ENCODE results near the gene POLR3E. TPM values are rescaled to one million over a fixed set of nuclear protein-coding genes. Genes with fewer than 3 reads are reported as not detected.

Gene POLR3E
- total and polyA plus RNA-seq, 2 experiments from 2014 or later, result 14.0 to 20.8 TPM

DNA sequence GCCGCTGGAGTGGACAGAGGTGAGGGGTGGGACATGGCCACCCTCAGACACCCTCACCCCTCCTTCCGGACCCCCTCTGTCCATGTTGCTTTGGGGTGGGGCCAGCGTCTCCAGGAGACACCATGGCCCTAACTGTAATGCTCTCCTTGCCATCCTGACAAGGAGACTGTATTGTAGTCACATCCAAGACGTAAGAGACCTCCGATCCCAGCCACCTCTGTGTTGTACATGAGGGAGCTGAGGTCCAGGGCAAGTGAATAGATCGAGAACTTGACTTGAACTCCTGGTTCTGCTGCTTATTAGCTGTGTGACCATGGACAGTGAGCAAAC is 30.2 kb downstream of the POLR3E start:
- H3K4me1 ChIP-seq (ENCODE audit: insufficient read depth), result no peaks in the 10 kb centered on the region
- in situ Hi-C loops (cut with MboI), result no loop called here
- peaks cover 17% of the 10 kb centered on the region for H3K36me3 ChIP-seq (ENCODE audit: low read depth)
- no peaks in the 10 kb centered on the region for H3K9me2 ChIP-seq (ENCODE audit: insufficient read depth)
- no peak overlapping the region for H2AFZ ChIP-seq
- no peak overlapping the region for H3K27ac ChIP-seq
- no peaks in the 10 kb centered on the region for H4K20me1 ChIP-seq (ENCODE audit: insufficient read depth)
- H3K4me3 ChIP-seq, result no peak overlapping the region
- 81 to 82% methylated on average over 6 of the region's 6 CpGs for WGBS, 2 experiments (ENCODE audit: low coverage in 1 of 2, low lambda C conversion rate in 2 of 2, missing lambda C conversion rate in 2 of 2)
- peaks cover 22% of the 10 kb centered on the region; the same call in 1 of the 2 replicates for H3F3A ChIP-seq (ENCODE audit: insufficient read depth)
- TF ChIP-seq EZH2phosphoT487 (IDR thresholded peaks at IDR 0.05; ENCODE audit: insufficient read depth, low read depth) (no peak), EZH2 (IDR thresholded peaks at IDR 0.05; ENCODE audit: insufficient read depth, poor library complexity, severe bottlenecking) (no peak)
- no peak overlapping the region for H3K9ac ChIP-seq
- H3K4me2 ChIP-seq (ENCODE audit: unreplicated experiment), result no peak overlapping the region
- no peaks in the 10 kb centered on the region for H3K27me3 ChIP-seq (replicated peaks; ENCODE audit: insufficient read depth)
- H3K9me3 ChIP-seq (ENCODE audit: low read depth), result no peaks in the 10 kb centered on the region
- peaks cover 10% of the 10 kb centered on the region; the same call in 1 of the 2 replicates for H3K79me2 ChIP-seq (ENCODE audit: insufficient read depth)
- no peak for DNase-seq

DNA sequence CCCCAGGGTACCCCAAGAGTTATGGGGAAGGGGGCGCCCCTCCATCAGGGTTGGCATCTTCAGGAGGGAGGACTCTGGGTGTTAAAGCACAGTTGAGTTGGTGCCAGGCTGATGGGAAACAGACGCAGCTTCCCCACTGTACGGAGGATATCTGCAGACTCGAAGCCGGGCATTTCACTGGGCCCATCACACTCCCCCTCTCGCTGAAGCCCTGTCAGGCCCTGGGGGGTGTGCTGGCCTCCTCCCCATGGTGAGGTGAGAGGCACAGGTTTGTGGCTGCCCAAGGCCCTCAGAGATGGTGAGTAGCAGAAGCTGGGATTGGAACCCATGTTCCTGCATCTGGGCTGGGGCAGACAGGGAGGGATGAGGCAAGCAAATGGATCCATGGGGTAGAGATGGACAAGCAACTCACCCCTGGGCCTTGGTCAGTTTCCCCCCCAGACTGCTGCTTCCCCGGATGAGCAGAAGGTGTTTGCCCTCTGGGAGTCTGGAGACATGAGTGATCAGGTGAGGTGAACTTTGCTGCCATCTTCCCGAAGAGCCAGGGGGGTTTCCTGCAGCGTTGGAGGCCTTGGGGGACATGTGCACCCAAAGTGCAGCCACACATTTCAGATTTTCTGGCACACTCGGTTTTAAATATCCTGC is 31.0 kb downstream of the POLR3E start:
- in situ Hi-C loops (cut with MboI), result no loop called here
- Histone ChIP-seq H3K4me3 (no peak overlapping the region), H3K9me2 (ENCODE audit: insufficient read depth) (no peaks in the 10 kb centered on the region), H3K79me2 (ENCODE audit: insufficient read depth) (peaks cover 12% of the 10 kb centered on the region; the same call in 1 of the 2 replicates), H3K4me2 (ENCODE audit: unreplicated experiment) (no peak overlapping the region), H3K4me1 (ENCODE audit: insufficient read depth) (no peaks in the 10 kb centered on the region), H3F3A (ENCODE audit: insufficient read depth) (peaks cover 24% of the 10 kb centered on the region; the same call in 1 of the 2 replicates), H3K27ac (no peak overlapping the region), H4K20me1 (ENCODE audit: insufficient read depth) (no peaks in the 10 kb centered on the region), H3K36me3 (ENCODE audit: low read depth) (peaks cover 18% of the 10 kb centered on the region), H2AFZ (no peak overlapping the region), H3K9ac (no peak overlapping the region), H3K27me3 (replicated peaks; ENCODE audit: insufficient read depth) (no peaks in the 10 kb centered on the region), H3K9me3 (ENCODE audit: low read depth) (no peaks in the 10 kb centered on the region)
- no peak for DNase-seq
- WGBS, 2 experiments (ENCODE audit: low coverage in 1 of 2, low lambda C conversion rate in 2 of 2, missing lambda C conversion rate in 2 of 2), result 56 to 64% methylated on average over 10 of the region's 10 CpGs
- no peak for TF ChIP-seq EZH2phosphoT487 (IDR thresholded peaks at IDR 0.05; ENCODE audit: insufficient read depth, low read depth)
- no peak for TF ChIP-seq EZH2 (IDR thresholded peaks at IDR 0.05; ENCODE audit: insufficient read depth, poor library complexity, severe bottlenecking)

DNA sequence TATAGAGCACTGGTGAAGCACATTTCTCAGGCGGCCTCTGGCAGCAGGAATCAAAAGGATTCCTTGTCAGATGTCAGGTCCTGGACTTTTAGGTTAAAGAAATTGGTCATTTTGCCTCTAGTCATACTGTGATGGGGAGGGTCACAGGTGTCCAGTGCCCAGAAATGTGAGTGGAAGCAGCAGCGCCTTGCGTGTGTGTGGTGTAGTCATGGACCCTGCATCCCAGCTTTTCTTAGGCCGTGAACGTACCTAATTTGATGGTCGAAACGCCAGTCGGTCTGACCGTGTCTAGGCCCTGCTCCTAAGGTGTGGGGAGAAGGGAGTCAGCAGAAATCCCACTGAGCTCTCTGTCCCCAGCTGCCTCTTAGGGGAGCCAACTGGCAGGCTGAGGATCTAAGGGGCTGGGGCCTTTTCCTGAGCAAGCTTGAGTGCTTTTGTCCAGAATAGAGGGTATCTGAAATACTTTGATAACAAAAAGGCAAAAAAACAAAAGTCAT is 32.0 kb downstream of the POLR3E start:
- H3K4me1 ChIP-seq (ENCODE audit: insufficient read depth), result no peaks in the 10 kb centered on the region
- no peak overlapping the region for H2AFZ ChIP-seq
- TF ChIP-seq EZH2phosphoT487 (IDR thresholded peaks at IDR 0.05; ENCODE audit: insufficient read depth, low read depth) (no peak), EZH2 (IDR thresholded peaks at IDR 0.05; ENCODE audit: insufficient read depth, poor library complexity, severe bottlenecking) (no peak)
- H4K20me1 ChIP-seq (ENCODE audit: insufficient read depth), result no peaks in the 10 kb centered on the region
- peaks cover 34% of the 10 kb centered on the region for H3F3A ChIP-seq (ENCODE audit: insufficient read depth)
- in situ Hi-C loops (cut with MboI), result no loop called here
- WGBS, 2 experiments (ENCODE audit: low coverage in 1 of 2, low lambda C conversion rate in 2 of 2, missing lambda C conversion rate in 2 of 2), result 90% methylated on average over 9 of the region's 9 CpGs
- no peaks in the 10 kb centered on the region for H3K27me3 ChIP-seq (replicated peaks; ENCODE audit: insufficient read depth)
- no peak overlapping the region for H3K4me2 ChIP-seq (ENCODE audit: unreplicated experiment)
- no peak overlapping the region for H3K9ac ChIP-seq
- H3K36me3 ChIP-seq (ENCODE audit: low read depth), result peaks cover 27% of the 10 kb centered on the region
- DNase-seq, result no peak
- H3K9me3 ChIP-seq (ENCODE audit: low read depth), result no peaks in the 10 kb centered on the region
- no peak overlapping the region for H3K27ac ChIP-seq
- H3K4me3 ChIP-seq, result no peak overlapping the region
- peaks cover 22% of the 10 kb centered on the region for H3K79me2 ChIP-seq (ENCODE audit: insufficient read depth)
- no peaks in the 10 kb centered on the region for H3K9me2 ChIP-seq (ENCODE audit: insufficient read depth)

DNA sequence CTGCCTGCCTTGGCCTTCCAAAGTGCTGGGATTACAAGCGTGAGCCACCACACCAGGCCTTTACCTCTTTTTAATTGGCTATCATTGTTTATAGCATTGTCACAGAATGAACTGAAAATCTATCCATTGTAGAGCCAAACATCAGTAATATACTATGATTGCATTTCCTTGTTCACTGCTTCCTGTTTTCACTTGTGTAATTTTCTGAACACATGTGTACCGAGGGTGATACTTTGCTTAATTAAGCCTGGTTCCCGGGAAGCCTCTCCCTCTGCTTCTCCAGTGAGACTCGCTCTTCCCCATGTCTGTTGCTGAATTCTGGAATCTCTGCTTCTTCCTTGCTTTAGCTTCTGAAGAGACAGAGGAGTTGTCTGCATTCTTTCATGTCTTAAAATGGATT is 33.1 kb downstream of the POLR3E start:
- in situ Hi-C loops (cut with MboI), result no loop called here
- Histone ChIP-seq H3K9ac (no peak overlapping the region), H3K27me3 (replicated peaks; ENCODE audit: insufficient read depth) (no peaks in the 10 kb centered on the region), H3K9me3 (ENCODE audit: low read depth) (no peaks in the 10 kb centered on the region), H3F3A (ENCODE audit: insufficient read depth) (peaks cover 43% of the 10 kb centered on the region), H3K4me3 (no peak overlapping the region), H3K4me2 (ENCODE audit: unreplicated experiment) (no peak overlapping the region), H2AFZ (no peak overlapping the region), H3K27ac (no peak overlapping the region), H4K20me1 (ENCODE audit: insufficient read depth) (no peaks in the 10 kb centered on the region), H3K9me2 (ENCODE audit: insufficient read depth) (no peaks in the 10 kb centered on the region), H3K79me2 (ENCODE audit: insufficient read depth) (peaks cover 29% of the 10 kb centered on the region), H3K4me1 (ENCODE audit: insufficient read depth) (no peaks in the 10 kb centered on the region), H3K36me3 (ENCODE audit: low read depth) (peaks cover 37% of the 10 kb centered on the region)
- no peak for DNase-seq
- WGBS, 2 experiments (ENCODE audit: low coverage in 1 of 2, low lambda C conversion rate in 2 of 2, missing lambda C conversion rate in 2 of 2), result 84 to 86% methylated on average over 4 of the region's 4 CpGs
- no peak for TF ChIP-seq EZH2phosphoT487 (IDR thresholded peaks at IDR 0.05; ENCODE audit: insufficient read depth, low read depth)
- TF ChIP-seq EZH2 (IDR thresholded peaks at IDR 0.05; ENCODE audit: insufficient read depth, poor library complexity, severe bottlenecking), result no peak
